K562 (cell line): ENCODE results near the gene RPP38. TPM values are rescaled to one million over a fixed set of nuclear protein-coding genes. Genes with fewer than 3 reads are reported as not detected.

ENCODE experiments used
- ATAC-seq: fragments of 200-7000 bp; cut with Tn5 transposase; 3 replicates; pipeline ENCODE4 v1.9.1; 2020; ENCODE audit warnings: moderate library complexity
- BruUV-seq: library from RNA; stranded (reverse); fragments of 400-500 nt; replicated peaks from 2 replicates; lab custom pipeline; 2021; lab: Mats Ljungman, UMichigan
- CTCF ChIA-PET: fragments of 300-600 bp; formaldehyde crosslinking; extraction: SDS; loops from one replicate; lab custom pipeline; 2021; ENCODE audit warnings: low intra/inter-chr PET ratio; lab: Yijun Ruan, JAX
- POLR2A ChIA-PET: fragments of 300-600, 350-650 bp; sonication (Branson Sonifier 250); formaldehyde crosslinking; extraction: SDS; loops from one replicate; lab custom pipeline; 2021; ENCODE audit warnings: antibody characterized with exemption, inconsistent platforms; lab: Yijun Ruan, JAX
- DNase-seq, 4 experiments: peaks; one replicate each; pipeline versions ENCODE4 v3.0.0 to v3.0.0-alpha.2; 2011 to 2018; ENCODE audit warnings: low spot score in 3 of 4, mixed read lengths in 3 of 4; ENCODE audit errors: extremely low read depth in 1 of 4
- FAIRE-seq: peaks from 2 replicates; lab custom pipeline; 2011; peaks lifted over from hg19 to GRCh38; lab: Jason Lieb, UNC
- H2AFZ ChIP-seq: 2 replicates; pipeline ENCODE4 v1.6.0; 2011; ENCODE audit warnings: low read depth, low read length, control low read depth, inconsistent platforms
- H3K27ac ChIP-seq: fragments of 200-600 bp; 3 replicates; pipeline ENCODE4 v1.8.0; 2011; ENCODE audit warnings: low read depth, mild to moderate bottlenecking, control low read depth, inconsistent platforms, low read length, moderate library complexity, mixed read lengths; ENCODE audit errors: extremely low read depth
- H3K27me3 ChIP-seq, 2 experiments: fragments of 300-600 bp in 1 of 2; 2 replicates in 1 of 2; 3 replicates in 1 of 2; pipeline versions ENCODE4 v1.6.0 to v1.8.0; 2011; ENCODE audit warnings: inconsistent platforms in 2 of 2, low read length in 2 of 2, mild to moderate bottlenecking in 1 of 2, mixed read lengths in 1 of 2, moderate library complexity in 1 of 2; ENCODE audit not compliant: control insufficient read depth in 2 of 2, insufficient read depth in 2 of 2
- H3K36me3 ChIP-seq: fragments of 300-600 bp; 3 replicates; pipeline ENCODE4 v1.8.0; 2011; ENCODE audit warnings: mild to moderate bottlenecking, low read length, inconsistent platforms; ENCODE audit not compliant: control insufficient read depth, insufficient read depth
- H3K4me1 ChIP-seq, 2 experiments: fragments of 200-600 bp in 1 of 2; replicated peaks in 1 of 2; 2 replicates in 1 of 2; 3 replicates in 1 of 2; pipeline versions ENCODE4 v1.5.1 to v1.8.0; 2011; ENCODE audit warnings: inconsistent platforms in 2 of 2, low read length in 2 of 2, mild to moderate bottlenecking in 1 of 2, mixed read lengths in 1 of 2, moderate library complexity in 1 of 2; ENCODE audit not compliant: control insufficient read depth in 2 of 2, insufficient read depth in 2 of 2
- H3K4me2 ChIP-seq: 2 replicates; pipeline ENCODE4 v1.6.1; 2011; ENCODE audit warnings: low read length, control low read depth, inconsistent platforms, mixed read lengths; ENCODE audit not compliant: insufficient read depth
- H3K4me3 ChIP-seq: fragments of 200-600 bp; sonication (generic), shearing (Covaris generic); 2 replicates; pipeline ENCODE4 v1.5.1; 2016; ENCODE audit warnings: control low read depth, inconsistent platforms
- H3K79me2 ChIP-seq: fragments of 200-600 bp; 3 replicates; pipeline ENCODE4 v1.8.0; 2011; ENCODE audit warnings: low read length, inconsistent platforms; ENCODE audit not compliant: control insufficient read depth, insufficient read depth
- H3K9ac ChIP-seq, 2 experiments: 2 replicates each; pipeline versions ENCODE4 v1.6.0 to v1.6.1; 2011; ENCODE audit warnings: low read depth in 2 of 2, low read length in 2 of 2, control low read depth in 1 of 2, inconsistent platforms in 1 of 2, mild to moderate bottlenecking in 1 of 2, mixed read lengths in 1 of 2; ENCODE audit not compliant: insufficient read depth in 1 of 2
- H3K9me1 ChIP-seq: one replicate; pipeline ENCODE4 v1.6.0; 2011; ENCODE audit warnings: inconsistent platforms, mild to moderate bottlenecking, low read length, moderate library complexity; ENCODE audit not compliant: control insufficient read depth, insufficient read depth
- H3K9me3 ChIP-seq: replicated peaks from 2 replicates; pipeline ENCODE4 v1.5.1; 2011; ENCODE audit warnings: low read depth, low read length, inconsistent platforms; ENCODE audit not compliant: control insufficient read depth, insufficient read depth
- H4K20me1 ChIP-seq: replicated peaks from 2 replicates; pipeline ENCODE4 v1.6.1; 2011; ENCODE audit warnings: low read length, inconsistent platforms, mixed read lengths; ENCODE audit not compliant: control insufficient read depth, insufficient read depth
- BRCA1 ChIP-seq, 2 experiments: fragments of 450-650 bp in 1 of 2; sonication (generic) in 1 of 2; formaldehyde crosslinking in 1 of 2; IDR thresholded peaks; 2 replicates each; pipeline versions ENCODE4 v1.5.0 to v1.6.1; 2017 to 2020; ENCODE audit warnings: mild to moderate bottlenecking in 1 of 2, missing genetic modification reagents in 1 of 2
- CHD1 ChIP-seq: fragments of 200-600 bp; sonication (generic); IDR thresholded peaks from one replicate; pipeline ENCODE4 v1.6.1; 2012; ENCODE audit warnings: mild to moderate bottlenecking, moderate library complexity, low read length, inconsistent platforms
- CHD2 ChIP-seq: IDR thresholded peaks from 2 replicates; pipeline ENCODE4 v1.6.1; 2011; ENCODE audit warnings: low read depth, low read length
- WGBS: fragments of 100-300 bp; shearing (Covaris generic); methylation state at CpG from one replicate; pipeline ENCODE4 v1.1.6; 2016; ENCODE audit warnings: low coverage, mixed read lengths; ENCODE audit not compliant: insufficient coverage; ENCODE audit errors: missing lambda C conversion rate; 5-methylcytosine and 5-hydroxymethylcytosine counted together
- in situ Hi-C: fragments of 300-500 bp; cut with MboI; formaldehyde crosslinking; loops from 4 replicates; pipeline ENCODE4 v1.15.0; 2018; ENCODE audit warnings: inconsistent platforms, mixed read lengths
- intact Hi-C: fragments of 100-400 bp; cut with micrococcal nuclease; formaldehyde crosslinking; loops from 2 replicates; pipeline ENCODE4 v1.14.2; 2022
- polyA plus RNA-seq, 8 experiments: library from polyadenylated mRNA; depleted of rRNA in 4 of 8; stranded (reverse) in 5 of 8; unstranded in 3 of 8; fragments of >200 nt; fragmentation: Nextera tagmentation in 2 of 8; fragmentation: Illumina TruSeq in 1 of 8; extraction: Ambion mirVana in 2 of 8; extraction: Trizol in 1 of 8; gene quantifications; 2 replicates each; pipeline versions ENCODE4 v1.2.1 to v1.2.3, GENCODE V29; 2011 to 2014; ENCODE audit warnings: inconsistent platforms in 1 of 8, missing spikeins in 1 of 8
- total RNA-seq, 7 experiments: library from RNA; depleted of rRNA in 6 of 7; stranded (reverse); fragments of >200 nt in 6 of 7; fragmentation: Illumina TruSeq in 2 of 7; extraction: Trizol in 2 of 7; gene quantifications; 2 replicates each; pipeline versions ENCODE4 v1.2.1 to v1.2.3, GENCODE V29; 2011 to 2021; ENCODE audit warnings: low replicate concordance in 1 of 7
- TF ChIP-seq, protein P1 (sequence below): fragments of 450-650 bp; formaldehyde crosslinking; IDR thresholded peaks from 2 replicates; pipeline ENCODE4 v1.4.0; 2020; ENCODE audit warnings: mild to moderate bottlenecking, moderate library complexity
- TF ChIP-seq, protein P2 (sequence below): fragments of 250-450 bp; sonication (Bioruptor Pico); IDR thresholded peaks from 2 replicates; pipeline ENCODE4 v1.8.0; 2021; ENCODE audit warnings: moderate library complexity, mild to moderate bottlenecking, inconsistent platforms

Gene RPP38
- total and polyA plus RNA-seq, 9 of the 15 experiments (the other 6 are each of a cell fraction or from before 2014, with no cell fraction given), result 26.3 to 58.6 (median 33.8) TPM

DNA sequence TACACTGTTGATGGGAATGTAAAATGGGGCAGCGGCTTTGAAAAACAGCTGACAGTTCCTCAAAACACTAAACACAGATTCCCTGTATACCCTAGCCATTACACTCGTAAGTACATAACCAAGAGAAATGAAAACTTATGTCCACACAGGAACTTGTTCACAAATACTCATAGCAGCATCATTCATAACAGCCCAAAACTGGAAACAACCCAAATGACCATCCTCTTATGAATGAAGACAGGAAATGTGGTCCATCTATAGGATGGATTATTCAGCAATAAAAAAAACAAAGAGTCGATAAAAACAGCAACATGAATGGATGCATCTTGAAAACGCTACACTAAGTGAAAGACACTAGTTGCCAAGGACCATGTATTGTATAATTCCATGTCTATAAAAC, 47.6 kb downstream of the RPP38 start:
- in situ Hi-C loops (no loop called here), intact Hi-C loops (no loop called here)
- no peak overlapping the region for H3K4me3 ChIP-seq
- DNase-seq, result no peak
- ChIA-PET POLR2A (interaction anchor here (1.1 kb wide), 1 partner anchor 13 kb away, joined by 3 read pairs; no protein-coding TSS in a partner anchor), CTCF (no interaction called here)
- no peak overlapping the region for H3K4me2 ChIP-seq
- H3K9me3 ChIP-seq, result no peaks in the 10 kb centered on the region; the same call in 1 of the 2 replicates
- no peak for FAIRE-seq
- no peak overlapping the region for H3K9ac ChIP-seq
- H2AFZ ChIP-seq, result no peak overlapping the region
- no peak for TF ChIP-seq CHD2
- no peak for TF ChIP-seq CHD1
- TF ChIP-seq, protein P1, sequence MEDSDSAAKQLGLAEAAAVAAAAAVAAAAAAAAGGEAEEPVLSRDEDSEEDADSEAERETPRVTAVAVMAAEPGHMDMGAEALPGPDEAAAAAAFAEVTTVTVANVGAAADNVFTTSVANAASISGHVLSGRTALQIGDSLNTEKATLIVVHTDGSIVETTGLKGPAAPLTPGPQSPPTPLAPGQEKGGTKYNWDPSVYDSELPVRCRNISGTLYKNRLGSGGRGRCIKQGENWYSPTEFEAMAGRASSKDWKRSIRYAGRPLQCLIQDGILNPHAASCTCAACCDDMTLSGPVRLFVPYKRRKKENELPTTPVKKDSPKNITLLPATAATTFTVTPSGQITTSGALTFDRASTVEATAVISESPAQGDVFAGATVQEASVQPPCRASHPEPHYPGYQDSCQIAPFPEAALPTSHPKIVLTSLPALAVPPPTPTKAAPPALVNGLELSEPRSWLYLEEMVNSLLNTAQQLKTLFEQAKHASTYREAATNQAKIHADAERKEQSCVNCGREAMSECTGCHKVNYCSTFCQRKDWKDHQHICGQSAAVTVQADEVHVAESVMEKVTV, result no peak
- TF ChIP-seq BRCA1 (IDR thresholded peaks at IDR 0.05), result no peak
- no peak for TF ChIP-seq BRCA1 (CRISPR knock-in tag; IDR thresholded peaks at IDR 0.05)
- TF ChIP-seq, protein P2, sequence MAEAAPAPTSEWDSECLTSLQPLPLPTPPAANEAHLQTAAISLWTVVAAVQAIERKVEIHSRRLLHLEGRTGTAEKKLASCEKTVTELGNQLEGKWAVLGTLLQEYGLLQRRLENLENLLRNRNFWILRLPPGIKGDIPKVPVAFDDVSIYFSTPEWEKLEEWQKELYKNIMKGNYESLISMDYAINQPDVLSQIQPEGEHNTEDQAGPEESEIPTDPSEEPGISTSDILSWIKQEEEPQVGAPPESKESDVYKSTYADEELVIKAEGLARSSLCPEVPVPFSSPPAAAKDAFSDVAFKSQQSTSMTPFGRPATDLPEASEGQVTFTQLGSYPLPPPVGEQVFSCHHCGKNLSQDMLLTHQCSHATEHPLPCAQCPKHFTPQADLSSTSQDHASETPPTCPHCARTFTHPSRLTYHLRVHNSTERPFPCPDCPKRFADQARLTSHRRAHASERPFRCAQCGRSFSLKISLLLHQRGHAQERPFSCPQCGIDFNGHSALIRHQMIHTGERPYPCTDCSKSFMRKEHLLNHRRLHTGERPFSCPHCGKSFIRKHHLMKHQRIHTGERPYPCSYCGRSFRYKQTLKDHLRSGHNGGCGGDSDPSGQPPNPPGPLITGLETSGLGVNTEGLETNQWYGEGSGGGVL (CRISPR knock-in tag), result no peak
- H3K4me1 ChIP-seq, result peaks cover 0 to 5% of the 10 kb centered on the region in 2 experiments; a peak in 2 of 5 replicates
- no TSS peak for BruUV-seq
- no peak overlapping the region for H3K27ac ChIP-seq
- 16% methylated on average over 3 of the region's 4 CpGs for WGBS
- no peaks in the 10 kb centered on the region for H3K79me2 ChIP-seq
- no peak for ATAC-seq
- H4K20me1 ChIP-seq, result no peaks in the 10 kb centered on the region; the same call in 1 of the 2 replicates
- H3K9me1 ChIP-seq, result no peaks in the 10 kb centered on the region
- H3K27me3 ChIP-seq, result no peaks in the 10 kb centered on the region
- no peaks in the 10 kb centered on the region for H3K36me3 ChIP-seq
